Peyer's patch (tissue), 4 donors: Measurements from ENCODE around the gene OCRL.
"Not testable (repeated sequence)": the region's sequence is repeated elsewhere in the genome, so short reads cannot be mapped to it uniquely, and the experiment has no call there.

Source experiments
- POLR2A ChIP-seq, 2 donors: fragments of 450-650 bp; IDR thresholded peaks; one replicate each; pipeline ENCODE4 v1.5.1; 2017; ENCODE audit warnings: antibody characterized with exemption in 2 of 2, mild to moderate bottlenecking in 2 of 2, moderate library complexity in 2 of 2
- TF ChIP-seq, protein P1 (sequence below), 6 experiments: fragments of 450-650 bp in 4 of 6; fragments of 200-600 bp in 2 of 6; sonication (generic) in 1 of 6; IDR thresholded peaks; one replicate each; pipeline ENCODE4 v1.5.1; 2017 to 2019; ENCODE audit warnings: antibody characterized with exemption in 6 of 6, mild to moderate bottlenecking in 3 of 6, moderate library complexity in 1 of 6

DNA sequence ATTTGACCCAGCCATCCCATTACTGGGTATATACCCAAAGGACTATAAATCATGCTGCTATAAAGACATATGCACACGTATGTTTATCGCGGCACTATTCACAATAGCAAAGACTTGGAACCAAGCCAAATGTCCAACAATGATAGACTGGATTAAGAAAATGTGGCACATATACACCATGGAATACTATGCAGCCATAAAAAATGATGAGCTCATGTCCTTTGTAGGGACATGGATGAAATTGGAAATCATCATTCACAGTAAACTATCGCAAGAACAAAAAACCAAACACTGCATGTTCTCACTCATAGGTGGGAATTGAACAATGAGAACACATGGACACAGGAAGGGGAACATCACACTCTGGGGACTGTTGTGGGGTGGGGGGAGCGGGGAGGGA is 24.3 kb downstream of the OCRL start:
- TF ChIP-seq, protein P1, sequence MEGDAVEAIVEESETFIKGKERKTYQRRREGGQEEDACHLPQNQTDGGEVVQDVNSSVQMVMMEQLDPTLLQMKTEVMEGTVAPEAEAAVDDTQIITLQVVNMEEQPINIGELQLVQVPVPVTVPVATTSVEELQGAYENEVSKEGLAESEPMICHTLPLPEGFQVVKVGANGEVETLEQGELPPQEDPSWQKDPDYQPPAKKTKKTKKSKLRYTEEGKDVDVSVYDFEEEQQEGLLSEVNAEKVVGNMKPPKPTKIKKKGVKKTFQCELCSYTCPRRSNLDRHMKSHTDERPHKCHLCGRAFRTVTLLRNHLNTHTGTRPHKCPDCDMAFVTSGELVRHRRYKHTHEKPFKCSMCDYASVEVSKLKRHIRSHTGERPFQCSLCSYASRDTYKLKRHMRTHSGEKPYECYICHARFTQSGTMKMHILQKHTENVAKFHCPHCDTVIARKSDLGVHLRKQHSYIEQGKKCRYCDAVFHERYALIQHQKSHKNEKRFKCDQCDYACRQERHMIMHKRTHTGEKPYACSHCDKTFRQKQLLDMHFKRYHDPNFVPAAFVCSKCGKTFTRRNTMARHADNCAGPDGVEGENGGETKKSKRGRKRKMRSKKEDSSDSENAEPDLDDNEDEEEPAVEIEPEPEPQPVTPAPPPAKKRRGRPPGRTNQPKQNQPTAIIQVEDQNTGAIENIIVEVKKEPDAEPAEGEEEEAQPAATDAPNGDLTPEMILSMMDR (IDR thresholded peaks at IDR 0.05), result not testable (repeated sequence)
- not testable (repeated sequence) for TF ChIP-seq POLR2A (IDR thresholded peaks at IDR 0.05)
